ENCODE measurements around the gene STIM1. TPM values are rescaled to one million over a fixed set of nuclear protein-coding genes. Genes with fewer than 3 reads are reported as not detected.
A peak's percentile ranks its signal among the peaks of the same experiment; 100 is the strongest.
"Not testable (repeated sequence)": the region's sequence is repeated elsewhere in the genome, so short reads cannot be mapped to it uniquely, and the experiment has no call there.

Gene STIM1
- total RNA-seq, 4 donors from 2014 or later: 42.4 to 114 (median 72.8) TPM

DNA sequence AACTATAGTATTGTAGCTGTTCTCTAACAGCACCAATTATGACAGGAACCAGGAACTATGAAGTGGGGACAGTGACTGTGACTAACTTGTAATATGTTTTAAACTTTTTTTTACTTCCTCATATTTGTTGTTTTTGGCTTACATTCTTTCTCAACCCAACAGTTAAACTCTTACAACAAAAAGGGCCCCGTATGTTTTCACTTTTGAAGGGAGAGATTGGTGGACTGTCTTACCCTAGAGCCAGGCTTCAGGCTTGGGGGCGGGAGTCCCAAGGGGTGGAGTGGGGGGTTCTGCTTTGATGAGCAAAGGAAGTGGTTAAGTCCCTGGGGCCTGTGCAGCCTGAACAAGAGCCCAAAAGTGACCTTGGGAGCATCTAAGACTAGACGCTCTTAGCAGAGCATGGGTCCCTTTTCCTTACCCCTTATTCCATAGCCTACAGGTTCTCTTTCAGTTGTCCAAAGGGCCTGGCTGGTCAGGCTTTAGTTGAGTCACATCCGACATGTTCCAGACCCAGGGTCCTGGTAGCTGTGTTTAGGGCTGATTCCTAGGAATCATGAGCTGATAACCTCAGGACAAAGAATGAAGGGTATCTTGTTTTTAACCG, 38.8 kb downstream of the STIM1 start:
- TF ChIP-seq POLR2AphosphoS5 (IDR thresholded peaks at IDR 0.05): no peak
- TF ChIP-seq EP300 (IDR thresholded peaks at IDR 0.05): no peak
- no peak for TF ChIP-seq POLR2A (IDR thresholded peaks at IDR 0.05)
- TF ChIP-seq, protein P1, sequence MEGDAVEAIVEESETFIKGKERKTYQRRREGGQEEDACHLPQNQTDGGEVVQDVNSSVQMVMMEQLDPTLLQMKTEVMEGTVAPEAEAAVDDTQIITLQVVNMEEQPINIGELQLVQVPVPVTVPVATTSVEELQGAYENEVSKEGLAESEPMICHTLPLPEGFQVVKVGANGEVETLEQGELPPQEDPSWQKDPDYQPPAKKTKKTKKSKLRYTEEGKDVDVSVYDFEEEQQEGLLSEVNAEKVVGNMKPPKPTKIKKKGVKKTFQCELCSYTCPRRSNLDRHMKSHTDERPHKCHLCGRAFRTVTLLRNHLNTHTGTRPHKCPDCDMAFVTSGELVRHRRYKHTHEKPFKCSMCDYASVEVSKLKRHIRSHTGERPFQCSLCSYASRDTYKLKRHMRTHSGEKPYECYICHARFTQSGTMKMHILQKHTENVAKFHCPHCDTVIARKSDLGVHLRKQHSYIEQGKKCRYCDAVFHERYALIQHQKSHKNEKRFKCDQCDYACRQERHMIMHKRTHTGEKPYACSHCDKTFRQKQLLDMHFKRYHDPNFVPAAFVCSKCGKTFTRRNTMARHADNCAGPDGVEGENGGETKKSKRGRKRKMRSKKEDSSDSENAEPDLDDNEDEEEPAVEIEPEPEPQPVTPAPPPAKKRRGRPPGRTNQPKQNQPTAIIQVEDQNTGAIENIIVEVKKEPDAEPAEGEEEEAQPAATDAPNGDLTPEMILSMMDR (IDR thresholded peaks at IDR 0.05): no peak

DNA sequence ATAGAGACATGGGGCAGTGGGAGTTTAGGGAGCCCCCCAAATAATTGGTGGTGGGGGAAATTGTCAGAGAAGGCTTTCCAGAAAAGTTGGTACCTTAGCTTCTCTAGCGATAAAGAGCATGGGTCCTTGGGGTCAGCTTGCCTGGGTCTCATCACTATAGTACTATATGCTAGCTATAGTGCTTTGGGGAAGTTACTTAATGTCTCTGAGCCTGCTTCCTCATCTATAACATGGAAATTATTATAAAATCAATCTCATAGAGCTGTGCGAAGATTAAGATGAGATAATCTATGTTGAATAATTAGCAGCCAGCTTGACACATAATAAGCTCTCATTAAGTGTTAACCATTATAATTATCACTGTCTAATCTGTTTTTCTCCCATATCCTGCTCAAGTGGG, 41.2 kb downstream of the STIM1 start:
- H3K36me3 ChIP-seq: no peaks in the 10 kb centered on the region
- WGBS, 2 donors (ENCODE audit: low coverage in 1 of 2): 89 to 94% methylated on average over 2 of the region's 2 CpGs
- peaks cover 0 to 35% (median 2%) of the 10 kb centered on the region in 3 donors for H3K4me1 ChIP-seq
- ATAC-seq: no peak
- H3K9me3 ChIP-seq: no peaks in the 10 kb centered on the region
- no peaks in the 10 kb centered on the region for H3K27me3 ChIP-seq
- TF ChIP-seq POLR2AphosphoS5 (IDR thresholded peaks at IDR 0.05) (no peak), EP300 (IDR thresholded peaks at IDR 0.05) (no peak), POLR2A (IDR thresholded peaks at IDR 0.05) (no peak)
- TF ChIP-seq, protein P1 (IDR thresholded peaks at IDR 0.05): no peak
- H3K27ac ChIP-seq: no peak overlapping the region
- H3K4me3 ChIP-seq: no peak overlapping the region

More for the DNA sequence above, 38.8 kb downstream of the STIM1 start:
- no peaks in the 10 kb centered on the region for H3K27me3 ChIP-seq
- no peaks in the 10 kb centered on the region for H3K36me3 ChIP-seq
- WGBS, 2 donors (ENCODE audit: low coverage in 1 of 2): 49 to 83% methylated on average over 2 to 4 of the region's 5 CpGs
- peaks cover 0 to 37% (median 2%) of the 10 kb centered on the region in 3 donors for H3K4me1 ChIP-seq
- H3K27ac ChIP-seq: peak overlapping the region in 1 of 4 donors; percentile 39
- no peak for ATAC-seq
- H3K9me3 ChIP-seq: no peaks in the 10 kb centered on the region
- no peak overlapping the region for H3K4me3 ChIP-seq

DNA sequence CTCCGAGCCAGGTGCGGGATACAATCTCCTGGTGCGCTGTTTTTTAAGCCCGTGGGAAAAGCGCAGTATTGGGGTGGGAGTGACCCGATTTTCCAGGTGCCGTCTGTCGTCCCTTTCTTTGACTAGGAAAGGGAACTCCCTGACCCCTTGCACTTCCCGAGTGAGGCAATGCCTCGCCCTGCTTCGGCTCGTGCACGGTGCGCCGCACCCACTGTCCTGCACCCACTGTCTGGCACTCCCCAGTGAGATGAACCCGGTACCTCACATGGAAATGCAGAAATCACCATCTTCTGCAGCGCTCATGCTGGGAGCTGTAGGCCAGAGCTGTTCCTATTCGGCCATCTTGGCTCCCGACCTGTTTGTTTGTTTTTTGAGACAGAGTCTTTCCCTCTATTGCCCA, 44.8 kb downstream of the STIM1 start:
- not testable (repeated sequence) for H3K27ac ChIP-seq, H3K9me3 ChIP-seq, H3K36me3 ChIP-seq, ATAC-seq, H3K27me3 ChIP-seq, H3K4me3 ChIP-seq
- 86 to 90% methylated on average over 11 of the region's 19 CpGs for WGBS, 2 donors (ENCODE audit: low coverage in 1 of 2)
- H3K4me1 ChIP-seq: peaks cover 7 to 50% (median 20%) of the 10 kb centered on the region in 3 donors

DNA sequence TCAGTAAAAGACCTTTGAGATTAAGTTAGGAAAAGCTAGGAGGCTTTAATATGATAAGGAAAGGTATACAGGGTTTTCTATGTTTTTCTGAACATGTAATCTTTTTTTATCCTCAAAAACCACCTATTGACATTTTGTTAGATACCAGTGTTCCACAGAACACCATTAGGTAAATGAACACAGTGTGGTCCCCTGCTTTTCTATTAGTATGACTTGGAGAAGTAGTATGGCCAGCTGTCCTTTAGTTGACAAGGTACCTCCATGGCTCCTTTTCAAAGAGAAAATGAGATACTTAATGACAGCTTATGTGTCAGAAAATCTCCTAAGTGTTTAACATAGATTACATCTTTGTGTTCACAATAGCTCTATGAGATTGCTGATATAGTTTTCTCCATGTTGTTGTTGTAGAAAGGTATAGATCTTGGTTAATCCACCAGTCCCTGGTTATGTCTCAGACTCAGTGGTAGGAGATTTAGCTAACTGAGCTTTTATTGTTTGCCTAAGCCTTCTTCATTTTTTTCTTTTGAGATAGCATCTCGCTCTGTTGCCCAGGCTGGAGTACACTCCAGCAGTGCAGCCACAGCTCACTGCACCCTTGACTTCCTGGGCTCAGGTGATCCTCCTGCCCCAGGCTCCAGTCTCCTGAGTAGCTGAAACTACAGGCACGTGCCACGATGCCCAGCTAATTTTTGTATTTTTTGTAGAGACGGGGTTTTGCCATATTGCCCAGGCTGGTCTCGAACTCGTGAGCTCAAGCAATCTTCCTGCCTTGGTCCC, 46.0 kb downstream of the STIM1 start:
- no peaks in the 10 kb centered on the region for H3K9me3 ChIP-seq
- H3K27me3 ChIP-seq: no peaks in the 10 kb centered on the region
- H3K36me3 ChIP-seq: no peaks in the 10 kb centered on the region
- H3K4me1 ChIP-seq: peaks cover 12 to 58% (median 32%) of the 10 kb centered on the region in 3 donors
- TF ChIP-seq POLR2A (IDR thresholded peaks at IDR 0.05) (no peak), EP300 (IDR thresholded peaks at IDR 0.05) (no peak), POLR2AphosphoS5 (IDR thresholded peaks at IDR 0.05) (no peak)
- TF ChIP-seq, protein P1 (IDR thresholded peaks at IDR 0.05): no peak
- 92% methylated on average over 6 of the region's 6 CpGs; no CpG with 5 or more reads in 1 of the 2 donors for WGBS, 2 donors (ENCODE audit: low coverage in 1 of 2)
- no peak overlapping the region for H3K27ac ChIP-seq
- no peak overlapping the region for H3K4me3 ChIP-seq
- ATAC-seq: no peak

DNA sequence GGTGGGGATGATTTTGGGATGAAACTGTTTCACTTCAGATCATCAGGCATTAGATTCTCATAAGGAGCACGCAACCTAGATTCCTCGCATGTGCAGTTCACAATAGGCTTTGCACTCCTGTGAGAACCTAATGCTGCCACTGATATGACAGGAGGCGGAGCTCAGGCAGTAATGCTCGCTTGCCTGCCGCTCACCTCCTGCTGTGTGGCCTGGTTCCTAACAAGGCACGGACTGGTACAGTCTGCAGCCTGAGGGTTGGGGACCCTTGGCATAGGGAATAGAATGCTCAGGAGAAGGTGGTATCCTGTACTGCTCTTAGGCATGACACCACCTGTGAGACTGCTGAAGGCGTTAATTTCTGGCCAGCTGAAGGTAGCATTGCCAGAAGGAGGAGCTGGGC, 47.0 kb downstream of the STIM1 start:
- Histone ChIP-seq H3K27me3 (no peaks in the 10 kb centered on the region), H3K9me3 (no peaks in the 10 kb centered on the region), H3K4me3 (no peak overlapping the region), H3K36me3 (no peaks in the 10 kb centered on the region), H3K27ac (no peak overlapping the region), H3K4me1 (peaks cover 13 to 54% (median 30%) of the 10 kb centered on the region in 3 donors)
- TF ChIP-seq POLR2AphosphoS5 (IDR thresholded peaks at IDR 0.05): no peak
- no peak for TF ChIP-seq EP300 (IDR thresholded peaks at IDR 0.05)
- no peak for TF ChIP-seq POLR2A (IDR thresholded peaks at IDR 0.05)
- TF ChIP-seq, protein P1 (IDR thresholded peaks at IDR 0.05): no peak
- ATAC-seq: no peak
- WGBS, 2 donors (ENCODE audit: low coverage in 1 of 2): 60 to 69% methylated on average over 1 to 3 of the region's 7 CpGs

Data from gastroesophageal sphincter (tissue), 4 donors.